HepG2 (cell line): ENCODE results near the gene TMEM53.

Experiments
- MXI1 ChIP-seq: IDR thresholded peaks from 3 replicates; pipeline ENCODE4 v1.6.1; 2012; ENCODE audit warnings: low read depth, low read length, inconsistent platforms, borderline replicate concordance
- RFX5 ChIP-seq: IDR thresholded peaks from 2 replicates; pipeline ENCODE4 v1.6.1; 2011; ENCODE audit warnings: low read depth, low read length, improper control_type of control experiment
- SRSF9 ChIP-seq: fragments of 200-400 bp; formaldehyde crosslinking; IDR thresholded peaks from 2 replicates; pipeline ENCODE4 v1.6.1; 2018; ENCODE audit warnings: borderline replicate concordance, mild to moderate bottlenecking, low read depth, low read length; ENCODE audit not compliant: insufficient read depth, poor library complexity, severe bottlenecking
- ZBTB25 ChIP-seq: IDR thresholded peaks from 2 replicates; pipeline ENCODE4 v1.6.1; 2018; ENCODE audit warnings: missing genetic modification reagents

DNA sequence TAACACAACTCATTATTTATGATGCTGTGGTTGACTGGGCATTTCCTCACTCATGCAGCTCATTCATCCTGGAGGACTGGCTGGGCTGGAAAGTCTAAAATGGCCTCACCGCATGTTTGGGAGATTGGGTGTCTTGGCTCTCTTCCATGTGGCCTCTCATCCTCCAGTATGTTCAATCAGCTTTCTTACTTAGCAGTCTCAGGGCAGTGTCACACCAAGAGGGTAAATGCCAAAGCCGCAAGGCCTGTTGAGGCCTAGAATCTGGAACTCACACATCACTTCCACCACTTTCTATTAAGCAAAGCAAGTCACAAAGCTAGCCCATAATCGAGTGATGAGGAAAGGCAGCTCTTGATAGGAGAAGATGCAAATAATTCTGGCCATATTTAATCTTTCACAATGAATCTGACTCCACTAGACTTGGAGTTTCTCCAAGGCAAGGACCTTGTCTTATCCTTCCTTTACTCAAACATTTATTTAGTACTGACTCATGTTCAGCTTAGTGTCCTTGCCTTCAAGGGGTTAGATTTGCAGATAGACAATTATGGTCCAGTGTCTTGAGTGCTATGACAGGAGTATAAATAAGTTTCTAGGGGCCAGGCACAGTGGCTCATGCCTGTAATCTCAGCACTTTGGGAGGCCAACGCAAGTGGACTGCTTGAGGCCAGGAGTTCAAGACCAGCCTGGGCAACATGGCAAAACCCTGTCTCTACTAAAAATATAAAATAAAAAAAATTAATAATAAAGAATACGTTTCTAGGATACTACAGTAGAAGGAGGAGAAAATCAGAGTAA, 45.1 kb downstream of the TMEM53 start:
- TF ChIP-seq ZBTB25 (CRISPR knock-in tag) = no peak
- no peak for TF ChIP-seq RFX5
- no peak for TF ChIP-seq MXI1
- TF ChIP-seq SRSF9 = no peak
